Neural crest cell (in vitro differentiated cells): Measurements from ENCODE around the gene PTCD2. TPM values are rescaled to one million over a fixed set of nuclear protein-coding genes. Genes with fewer than 3 reads are reported as not detected.

ENCODE experiments used
- DNase-seq: peaks from one replicate; pipeline ENCODE4 v3.0.0; 2021; ENCODE audit warnings: low read depth, mixed read lengths, low spot score
- H3K27ac Mint-ChIP-seq: one replicate; pipeline ENCODE4 v1.8.0; 2021; ENCODE audit warnings: mild to moderate bottlenecking, mixed read lengths; ENCODE audit not compliant: unreplicated experiment
- H3K27me3 Mint-ChIP-seq: 2 replicates; pipeline ENCODE4 v1.8.0; 2021; ENCODE audit warnings: low read depth, mild to moderate bottlenecking, mixed read lengths
- H3K36me3 Mint-ChIP-seq: 2 replicates; pipeline ENCODE4 v1.8.0; 2021; ENCODE audit warnings: low read depth, mild to moderate bottlenecking, mixed read lengths
- H3K4me1 Mint-ChIP-seq: 2 replicates; pipeline ENCODE4 v1.8.0; 2021; ENCODE audit warnings: mixed read lengths
- H3K4me3 Mint-ChIP-seq: one replicate; pipeline ENCODE4 v1.8.0; 2021; ENCODE audit warnings: mild to moderate bottlenecking, mixed read lengths
- H3K9me3 Mint-ChIP-seq: 2 replicates; pipeline ENCODE4 v1.8.0; 2021; ENCODE audit warnings: mixed read lengths
- total RNA-seq: library from RNA; stranded (reverse); gene quantifications from 2 replicates; pipeline ENCODE4 v1.2.1, GENCODE V29; 2021
- TF ChIP-seq, protein P1 (sequence below): fragments of 200-600 bp; sonication (generic); conservative IDR thresholded peaks from 2 replicates; pipeline ENCODE4 v1.5.0; 2021; ENCODE audit warnings: antibody characterized with exemption, mild to moderate bottlenecking

Gene PTCD2
- total RNA-seq, 1 donor from 2014 or later: 13.6 TPM

DNA sequence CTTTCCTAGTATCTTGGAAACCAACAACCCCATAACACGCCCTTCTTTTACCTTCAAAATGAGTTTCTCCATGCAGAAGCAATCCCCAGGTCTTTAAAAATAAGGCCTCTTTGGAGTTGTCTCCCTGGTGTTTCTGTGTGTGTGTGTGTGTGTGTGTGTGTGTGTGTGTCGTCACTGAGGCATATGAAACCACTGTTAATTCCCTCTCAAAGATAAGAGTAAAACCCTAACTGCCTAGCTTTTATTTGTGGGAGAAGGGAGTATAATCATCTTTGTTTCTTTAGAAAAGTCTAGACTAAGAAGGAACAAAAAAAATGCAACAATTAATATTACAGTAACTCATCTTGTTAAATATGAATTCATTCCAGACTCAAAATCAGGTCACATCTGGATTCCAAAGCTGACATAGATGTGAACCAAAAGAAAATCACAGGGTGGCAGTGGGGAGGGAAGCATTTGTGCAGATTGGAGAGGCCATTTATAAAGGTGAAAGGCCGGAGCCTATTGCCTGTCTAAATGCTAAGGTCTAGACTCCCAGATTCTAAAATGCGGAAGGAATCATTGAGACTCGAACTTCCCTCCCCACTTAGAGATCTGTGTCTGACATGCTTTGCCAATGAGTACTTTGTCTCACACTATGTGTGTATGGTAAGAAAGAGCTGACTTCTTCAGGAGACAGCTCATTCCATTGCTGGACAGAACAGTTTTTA, 95.6 kb downstream of the PTCD2 start:
- no peak overlapping the region for H3K4me3 Mint-ChIP-seq
- no peaks in the 10 kb centered on the region for H3K27me3 Mint-ChIP-seq
- TF ChIP-seq, protein P1, sequence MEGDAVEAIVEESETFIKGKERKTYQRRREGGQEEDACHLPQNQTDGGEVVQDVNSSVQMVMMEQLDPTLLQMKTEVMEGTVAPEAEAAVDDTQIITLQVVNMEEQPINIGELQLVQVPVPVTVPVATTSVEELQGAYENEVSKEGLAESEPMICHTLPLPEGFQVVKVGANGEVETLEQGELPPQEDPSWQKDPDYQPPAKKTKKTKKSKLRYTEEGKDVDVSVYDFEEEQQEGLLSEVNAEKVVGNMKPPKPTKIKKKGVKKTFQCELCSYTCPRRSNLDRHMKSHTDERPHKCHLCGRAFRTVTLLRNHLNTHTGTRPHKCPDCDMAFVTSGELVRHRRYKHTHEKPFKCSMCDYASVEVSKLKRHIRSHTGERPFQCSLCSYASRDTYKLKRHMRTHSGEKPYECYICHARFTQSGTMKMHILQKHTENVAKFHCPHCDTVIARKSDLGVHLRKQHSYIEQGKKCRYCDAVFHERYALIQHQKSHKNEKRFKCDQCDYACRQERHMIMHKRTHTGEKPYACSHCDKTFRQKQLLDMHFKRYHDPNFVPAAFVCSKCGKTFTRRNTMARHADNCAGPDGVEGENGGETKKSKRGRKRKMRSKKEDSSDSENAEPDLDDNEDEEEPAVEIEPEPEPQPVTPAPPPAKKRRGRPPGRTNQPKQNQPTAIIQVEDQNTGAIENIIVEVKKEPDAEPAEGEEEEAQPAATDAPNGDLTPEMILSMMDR: no peak
- no peak overlapping the region for H3K27ac Mint-ChIP-seq
- no peaks in the 10 kb centered on the region for H3K4me1 Mint-ChIP-seq
- H3K36me3 Mint-ChIP-seq: no peaks in the 10 kb centered on the region
- no peaks in the 10 kb centered on the region for H3K9me3 Mint-ChIP-seq
- DNase-seq: no peak

DNA sequence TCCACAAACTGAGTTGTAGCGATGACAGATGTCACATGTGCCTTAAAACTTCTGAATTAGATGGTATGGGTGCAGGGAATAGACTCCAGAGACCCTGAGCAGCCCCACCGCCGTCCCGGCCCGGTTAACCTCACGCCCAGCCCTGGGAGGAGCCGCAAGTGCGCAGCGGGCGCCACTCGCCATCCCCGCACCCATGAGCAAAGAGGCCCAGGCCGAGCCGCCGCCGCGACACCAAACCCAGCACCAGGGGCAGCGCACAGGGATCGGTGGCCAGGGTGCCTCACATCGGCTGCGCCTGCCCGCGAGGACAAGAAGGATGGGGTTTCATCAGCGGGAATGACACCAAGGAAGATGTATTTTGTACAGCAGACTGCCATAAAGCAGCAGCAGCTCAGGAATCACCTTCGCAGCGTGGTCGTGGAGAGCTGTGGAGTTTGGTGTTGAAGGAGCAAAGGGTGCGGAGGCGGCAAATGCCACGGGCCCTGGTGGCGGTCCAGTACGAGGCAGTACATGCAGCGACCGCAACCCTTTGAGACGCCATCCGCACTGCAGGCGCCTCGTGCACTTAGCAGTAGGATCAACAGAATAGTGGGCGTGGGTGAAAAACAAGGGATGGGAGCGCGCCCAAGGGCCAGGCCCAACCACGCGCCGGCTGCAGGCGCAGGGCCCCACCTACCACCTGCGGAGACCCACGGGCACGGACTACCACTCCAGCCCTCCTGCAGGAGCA, 97.3 kb downstream of the PTCD2 start:
- H3K4me1 Mint-ChIP-seq: no peaks in the 10 kb centered on the region
- H3K4me3 Mint-ChIP-seq: no peak overlapping the region
- no peak overlapping the region for H3K27ac Mint-ChIP-seq
- H3K36me3 Mint-ChIP-seq: no peaks in the 10 kb centered on the region
- H3K27me3 Mint-ChIP-seq: no peaks in the 10 kb centered on the region
- no peaks in the 10 kb centered on the region for H3K9me3 Mint-ChIP-seq
- TF ChIP-seq, protein P1: no peak
- no peak for DNase-seq

Other genes with a start within 250 kb of the PTCD2 start
- 256 and 266 TPM in 2 replicates for gene MAP1B, start 212.9 kb upstream of the PTCD2 start, total RNA-seq
- gene MRPS27, start 133 bp upstream of the PTCD2 start, total RNA-seq: 86.5 and 89.7 TPM in 2 replicates
- gene ZNF366, start 187.0 kb downstream of the PTCD2 start, total RNA-seq: not detected in 2 replicates